NT2/D1 (cell line): Measurements from ENCODE around the gene LGALS12.

Source experiments
- SUZ12 ChIP-seq: IDR thresholded peaks from 2 replicates; pipeline ENCODE4 v1.6.1; 2011; ENCODE audit not compliant: insufficient read length, insufficient read depth; ENCODE audit errors: extremely low read depth
- YY1 ChIP-seq: IDR thresholded peaks from 2 replicates; pipeline ENCODE4 v1.6.1; 2011; ENCODE audit not compliant: insufficient read length, insufficient read depth

GRCh38 chr11:63521896-63522295 is 16.0 kb downstream of the LGALS12 start:
- no peak for TF ChIP-seq SUZ12
- no peak for TF ChIP-seq YY1
